HG03575 (cell line): Measurements from ENCODE around the gene RBM47.
"Not testable (repeated sequence)": the region's sequence is repeated elsewhere in the genome, so short reads cannot be mapped to it uniquely, and the experiment has no call there.

Experiments
- ATAC-seq: cut with Tn5 transposase; IDR thresholded peaks from one replicate; pipeline ENCODE4 v1.9.1; 2021; ENCODE audit not compliant: unreplicated experiment, insufficient number of reproducible peaks, low FRiP score; ENCODE audit errors: extremely low read depth

Gene RBM47

DNA sequence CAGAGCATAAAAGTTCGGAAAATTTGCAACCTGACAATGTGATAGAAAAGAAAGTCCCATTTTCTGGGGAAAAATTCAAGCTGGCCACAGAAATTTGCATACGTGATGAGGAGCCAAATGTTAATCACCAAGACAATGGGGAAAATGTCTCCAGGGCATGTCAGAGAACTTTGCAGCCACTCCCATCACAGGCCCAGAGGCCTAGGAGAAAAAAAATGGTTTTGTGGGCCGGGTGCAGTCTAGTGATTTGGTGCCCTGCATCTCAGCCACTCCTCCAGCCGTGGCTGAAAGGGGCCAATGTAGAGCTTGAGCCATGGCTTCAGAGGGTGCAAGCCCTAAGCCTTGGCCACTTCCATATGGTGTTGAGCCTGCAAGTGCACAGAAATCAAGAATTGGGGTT lies 223.3 kb downstream of the RBM47 start:
- no peak for ATAC-seq

DNA sequence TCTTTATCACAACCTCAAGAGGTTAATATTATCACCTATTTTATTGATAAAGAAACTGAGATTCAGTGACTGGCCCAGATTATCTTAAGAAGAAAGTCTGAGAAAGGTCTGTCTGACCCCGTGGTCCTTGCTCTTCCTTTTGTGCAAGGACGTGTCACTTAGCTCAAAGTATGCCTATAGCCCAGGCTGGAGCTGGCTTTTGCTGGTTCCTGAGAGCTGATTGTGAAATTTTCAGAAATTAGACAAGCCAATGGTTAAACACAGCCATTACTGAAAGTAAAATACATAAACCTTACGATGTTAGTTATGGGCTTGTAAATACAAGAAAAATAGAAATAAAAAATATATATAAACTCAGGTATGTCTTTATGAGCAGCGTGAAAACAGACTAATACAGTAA lies 224.5 kb downstream of the RBM47 start:
- ATAC-seq = no peak

DNA sequence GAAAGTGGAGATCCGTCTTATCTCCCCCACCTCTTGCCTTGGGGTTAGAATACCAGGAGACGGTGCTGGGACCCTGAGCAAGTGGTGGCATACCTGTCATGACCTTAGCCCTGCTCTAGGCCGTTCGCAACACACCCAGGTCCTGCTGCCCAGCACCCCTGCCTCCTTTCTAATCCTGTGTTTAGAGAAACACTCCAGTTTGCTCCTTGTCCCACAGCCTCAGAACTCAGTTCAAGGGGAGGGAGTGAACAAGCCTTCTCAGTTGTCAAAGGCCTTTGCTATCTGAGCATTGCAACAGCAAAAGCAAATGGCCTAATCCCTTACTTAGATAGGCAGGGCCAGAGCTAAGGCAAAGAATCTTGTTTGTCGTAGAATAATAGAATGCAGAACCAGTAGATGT lies 226.6 kb downstream of the RBM47 start:
- no peak for ATAC-seq

DNA sequence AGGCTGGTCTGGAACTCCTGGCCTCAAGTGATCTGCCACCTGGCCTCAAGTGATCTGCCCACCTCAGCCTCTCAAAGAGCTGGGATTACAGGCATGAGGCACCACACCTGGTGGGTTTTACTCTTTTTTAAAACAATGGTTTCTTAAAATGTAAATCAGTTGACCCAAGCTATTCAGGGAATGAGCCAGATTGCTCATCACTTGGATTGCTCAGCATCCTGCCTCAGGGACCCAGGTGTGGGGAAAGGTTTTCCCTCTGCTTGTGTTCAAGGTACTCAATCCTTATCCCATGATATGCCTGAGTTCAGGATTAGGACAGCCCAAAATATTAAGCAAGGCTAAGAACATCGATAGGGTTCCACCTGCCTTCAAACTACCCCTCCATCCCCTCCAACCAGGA lies 227.1 kb downstream of the RBM47 start:
- no peak for ATAC-seq

DNA sequence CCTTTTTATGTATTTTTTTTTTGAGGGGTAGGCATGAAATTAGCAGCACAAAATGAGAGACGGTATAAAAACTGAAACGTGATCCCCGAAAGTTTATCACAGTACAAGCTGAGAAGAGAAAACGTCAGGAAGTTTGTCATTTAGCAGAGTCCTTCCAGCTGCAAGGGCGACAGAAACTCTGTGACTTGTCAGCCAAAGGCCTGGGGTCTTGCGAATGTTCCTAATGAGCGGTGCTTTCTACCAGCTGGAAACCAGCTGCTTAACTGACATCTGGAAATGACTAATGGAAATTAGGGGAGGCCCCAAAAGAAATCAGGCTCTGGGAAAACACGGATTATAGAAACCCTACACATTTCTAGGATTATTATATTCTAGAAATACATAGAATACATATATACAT lies 228.0 kb downstream of the RBM47 start:
- ATAC-seq = no peak

DNA sequence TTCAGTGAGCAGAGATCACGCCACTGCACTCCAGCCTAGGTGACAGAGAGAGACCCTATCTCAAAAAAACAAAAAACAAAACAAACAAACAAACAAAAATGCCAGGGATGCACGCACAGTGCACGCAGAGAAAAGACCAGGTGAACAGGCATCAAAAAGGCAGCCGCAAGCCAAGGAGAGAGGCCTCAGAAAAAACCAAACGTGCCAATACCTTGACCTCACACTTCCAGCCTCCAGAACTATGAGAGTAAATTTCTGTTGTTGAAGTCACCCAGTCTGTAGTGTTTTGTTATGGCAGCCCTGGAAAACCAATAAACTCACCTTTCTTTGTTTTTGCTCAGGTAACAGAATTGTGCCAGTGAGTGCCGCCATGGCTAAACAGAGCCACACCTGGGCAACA lies 228.6 kb downstream of the RBM47 start:
- ATAC-seq = no peak

DNA sequence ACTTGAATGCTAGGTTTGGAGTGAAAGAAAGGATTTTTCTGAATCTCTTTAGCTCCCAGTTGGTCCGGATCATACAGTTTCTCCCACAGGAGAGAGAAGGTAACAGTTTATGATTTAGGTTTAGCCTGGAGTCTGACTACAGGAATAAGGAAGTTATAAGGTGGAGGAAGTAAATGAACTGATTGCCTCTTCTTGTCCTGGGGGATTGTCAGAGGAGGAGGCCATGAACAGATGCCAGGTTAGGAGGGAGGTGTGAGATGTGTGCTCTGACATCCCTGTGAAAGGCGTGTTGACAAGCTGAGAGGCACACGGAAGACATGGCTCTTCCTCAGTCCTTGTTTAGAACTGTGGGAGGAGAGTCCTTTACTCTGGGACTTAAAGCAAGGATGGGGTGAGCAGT lies 230.1 kb downstream of the RBM47 start:
- no peak for ATAC-seq

DNA sequence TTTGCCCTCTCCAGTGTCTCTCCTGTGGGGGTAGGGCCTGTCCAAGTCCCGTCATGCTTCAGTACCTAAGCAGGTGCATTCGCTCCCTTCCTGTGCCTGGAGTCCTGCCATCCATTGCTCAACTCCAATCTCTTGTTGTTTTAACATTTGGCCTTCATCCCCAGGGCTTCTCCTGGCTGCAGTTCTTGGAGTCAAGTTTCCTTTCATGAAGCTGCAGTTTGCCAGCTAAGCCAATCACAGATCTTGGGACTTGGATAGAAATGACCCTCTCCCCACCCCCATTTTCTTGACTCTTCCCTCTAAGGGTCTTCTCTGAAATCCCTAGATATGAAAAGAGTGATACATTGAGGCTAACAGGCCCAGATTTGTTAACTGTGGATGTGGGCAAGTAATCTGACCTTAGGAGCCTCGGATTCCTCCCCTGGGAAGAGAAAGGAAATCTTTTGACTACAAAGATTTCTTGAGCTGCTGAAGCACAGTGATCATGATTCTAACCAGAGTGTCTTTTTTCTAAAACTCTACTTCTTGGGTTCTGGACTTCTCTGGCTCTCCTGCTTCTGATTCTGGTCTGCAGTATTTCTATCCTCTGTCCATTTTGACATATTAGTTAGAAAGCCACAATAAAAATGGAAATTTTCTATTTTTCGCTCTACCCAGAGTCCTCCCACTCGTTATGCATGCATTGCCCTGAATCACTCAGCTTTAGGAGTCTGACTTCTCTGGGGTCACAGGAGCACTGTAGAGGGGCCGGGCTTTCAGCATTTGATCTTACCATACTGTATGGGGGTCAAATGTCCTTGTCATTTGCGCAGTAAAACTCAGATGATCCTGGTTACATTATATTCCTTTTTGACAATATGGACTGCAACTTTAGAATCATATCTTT lies 233.5 kb downstream of the RBM47 start:
- ATAC-seq = no peak

DNA sequence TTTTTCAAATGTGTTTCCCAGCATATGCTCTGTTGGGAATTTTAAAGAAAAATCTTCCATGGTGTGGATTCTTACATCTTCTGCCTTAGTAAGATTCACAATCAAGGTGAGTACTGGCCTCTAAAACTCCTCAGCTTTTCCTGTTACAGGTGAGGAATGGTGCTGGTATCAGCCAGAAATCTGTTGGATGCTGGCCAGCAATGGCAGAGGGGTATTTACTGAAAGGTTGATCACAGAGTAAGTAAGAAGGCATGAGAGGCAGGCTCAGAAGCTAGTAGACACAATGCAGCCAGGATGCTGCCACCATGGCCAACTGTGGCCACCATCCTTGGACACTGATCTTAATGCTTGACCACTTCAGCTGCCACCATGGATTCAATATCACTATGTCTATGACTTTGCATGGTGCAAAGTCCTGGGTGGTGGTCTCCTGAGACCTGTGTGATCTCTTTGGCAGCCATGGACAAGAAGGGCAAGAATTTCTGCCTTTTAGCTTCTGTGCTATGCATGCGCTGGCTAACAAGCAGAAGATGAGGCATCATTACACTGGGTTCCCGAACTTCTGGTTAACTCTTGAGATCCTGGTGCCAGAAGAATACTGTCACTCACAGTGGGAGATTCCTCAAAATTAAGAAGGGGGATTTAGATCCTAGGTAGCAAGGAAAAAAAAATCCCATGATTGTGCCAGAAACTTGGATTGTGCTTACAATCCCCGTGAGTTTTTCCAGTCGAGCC lies 234.3 kb downstream of the RBM47 start:
- ATAC-seq = no peak

DNA sequence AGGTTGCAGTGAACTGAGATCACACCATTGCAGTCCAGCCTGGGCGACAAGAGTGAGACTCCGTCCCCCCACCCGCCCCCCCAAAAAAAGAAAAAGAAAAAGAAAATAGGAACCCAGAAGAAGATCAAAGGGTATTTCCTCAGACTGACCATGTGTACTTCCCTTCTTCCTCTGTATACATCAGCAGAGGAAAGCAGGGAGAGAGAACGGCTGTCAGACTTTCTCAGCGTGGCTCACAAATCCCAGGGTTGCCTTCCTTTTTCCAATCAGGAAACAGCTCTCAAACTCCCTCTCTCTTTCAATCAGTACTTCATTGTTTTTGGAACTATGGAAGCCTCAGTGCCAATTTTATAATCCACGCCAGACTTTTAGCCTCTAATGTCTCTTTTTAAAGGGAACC lies 235.4 kb downstream of the RBM47 start:
- no peak for ATAC-seq

DNA sequence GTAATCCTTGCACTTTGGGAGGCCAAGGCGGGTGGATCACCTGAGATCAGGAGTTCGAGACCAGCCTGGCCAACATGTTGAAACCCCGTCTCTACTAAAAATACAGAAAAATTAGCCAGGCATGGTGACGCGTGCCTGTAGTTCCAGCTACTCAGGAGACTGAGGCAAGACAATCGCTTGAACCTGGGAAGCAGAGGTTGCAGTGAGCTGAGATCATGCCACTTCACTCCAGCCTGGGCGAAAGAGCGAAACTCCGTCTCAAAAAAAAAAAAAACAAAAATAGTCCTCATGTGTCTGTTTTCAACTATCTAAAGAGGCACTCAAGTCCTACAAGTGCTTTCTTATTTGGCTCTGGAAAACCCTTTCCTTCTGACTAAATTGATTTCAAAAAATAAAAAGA lies 237.4 kb downstream of the RBM47 start:
- ATAC-seq = not testable (repeated sequence)

DNA sequence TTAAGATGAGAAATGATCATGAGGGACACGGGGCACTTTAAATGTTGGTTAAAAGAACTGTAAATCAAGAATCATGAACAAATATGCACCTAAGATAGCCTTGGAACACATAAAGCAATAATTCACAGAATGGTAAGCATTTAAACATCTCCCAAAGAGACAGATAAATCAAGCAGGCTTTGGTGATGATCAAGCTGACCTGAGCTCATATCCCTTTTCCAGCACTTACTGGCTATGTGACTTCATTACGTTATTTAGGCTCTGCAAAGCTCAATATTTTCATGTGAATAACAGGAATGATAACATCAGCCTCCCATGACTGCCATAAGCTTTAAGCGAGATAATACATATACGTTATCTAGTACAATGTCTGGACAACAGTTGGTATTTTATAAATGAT lies 239.7 kb downstream of the RBM47 start:
- no peak for ATAC-seq

DNA sequence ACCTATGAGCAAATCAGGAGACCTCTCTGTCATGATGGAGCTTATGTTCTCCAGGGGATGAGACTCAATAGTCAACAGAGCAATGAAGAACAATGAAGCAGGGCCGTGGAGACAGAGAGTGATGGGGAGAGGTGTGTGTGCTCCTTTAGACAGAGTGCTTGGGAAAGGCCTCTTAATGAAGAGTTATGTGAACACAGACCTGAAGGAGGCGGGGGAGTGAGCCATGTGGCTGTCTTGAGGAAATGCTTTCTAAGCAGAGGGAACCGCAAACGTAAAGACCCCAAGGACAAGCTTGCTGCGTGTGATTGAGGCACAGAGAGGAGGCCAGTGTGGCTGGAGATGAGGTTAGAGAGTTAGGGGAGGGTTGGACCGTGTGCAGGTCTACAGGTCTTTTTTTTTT lies 241.4 kb downstream of the RBM47 start:
- ATAC-seq = no peak

DNA sequence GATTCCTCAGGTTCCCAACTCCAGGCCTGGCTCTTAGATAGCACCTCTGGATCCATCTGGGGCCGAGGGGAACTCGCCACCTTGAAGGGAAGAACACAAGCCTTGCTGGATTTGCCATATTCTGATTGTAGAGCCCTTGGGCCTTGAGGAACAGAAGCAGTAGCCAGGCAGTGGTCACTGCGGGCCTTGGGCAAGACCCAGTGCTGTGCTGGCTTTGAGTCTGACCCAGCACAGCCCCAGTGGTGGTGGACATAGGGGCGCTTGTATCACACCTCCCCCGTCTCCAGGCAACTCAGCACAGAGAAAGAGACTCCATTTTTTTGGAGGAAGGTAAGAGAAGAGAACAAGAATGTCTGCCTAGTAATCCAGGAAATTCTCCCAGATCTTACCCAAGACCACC lies 249.0 kb downstream of the RBM47 start:
- ATAC-seq = no peak

DNA sequence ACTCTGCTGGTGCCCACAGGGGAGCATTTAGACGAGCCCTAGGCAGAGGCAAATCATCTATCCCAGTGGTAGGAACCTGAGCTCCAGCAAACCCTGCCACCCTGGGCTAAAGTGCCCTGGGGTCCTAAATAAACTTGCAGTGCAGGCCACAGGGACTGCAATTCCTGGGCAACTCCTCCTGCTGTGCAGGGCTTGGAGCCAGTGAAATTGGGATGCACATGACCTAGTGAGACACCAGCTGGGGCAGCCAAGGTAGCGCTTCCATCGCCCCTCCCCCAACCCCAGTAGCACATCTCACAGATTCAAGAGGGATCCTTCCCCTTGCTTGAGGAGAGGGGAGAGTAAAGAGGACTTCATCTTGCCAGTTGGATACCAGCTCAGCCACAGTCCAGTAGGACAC lies 250.4 kb downstream of the RBM47 start:
- ATAC-seq = no peak

DNA sequence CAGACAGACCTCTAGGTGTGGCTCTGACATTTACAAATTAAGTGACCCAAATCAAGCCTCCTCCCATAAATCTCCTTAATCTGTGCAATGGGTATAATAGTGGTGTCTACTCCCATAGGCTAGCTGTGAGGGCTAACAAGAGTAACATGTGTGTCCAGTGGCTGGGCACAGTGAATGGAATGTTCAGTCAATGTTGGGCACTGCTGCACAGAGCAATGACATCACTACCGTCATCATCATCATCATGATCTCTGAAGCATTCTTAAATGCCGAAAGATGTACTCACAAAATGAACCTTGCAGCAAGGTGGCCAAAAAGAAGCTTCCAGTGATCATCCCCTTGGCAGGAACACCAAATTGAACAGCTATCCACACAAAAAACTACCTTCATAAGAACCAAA lies 251.0 kb downstream of the RBM47 start:
- no peak for ATAC-seq

DNA sequence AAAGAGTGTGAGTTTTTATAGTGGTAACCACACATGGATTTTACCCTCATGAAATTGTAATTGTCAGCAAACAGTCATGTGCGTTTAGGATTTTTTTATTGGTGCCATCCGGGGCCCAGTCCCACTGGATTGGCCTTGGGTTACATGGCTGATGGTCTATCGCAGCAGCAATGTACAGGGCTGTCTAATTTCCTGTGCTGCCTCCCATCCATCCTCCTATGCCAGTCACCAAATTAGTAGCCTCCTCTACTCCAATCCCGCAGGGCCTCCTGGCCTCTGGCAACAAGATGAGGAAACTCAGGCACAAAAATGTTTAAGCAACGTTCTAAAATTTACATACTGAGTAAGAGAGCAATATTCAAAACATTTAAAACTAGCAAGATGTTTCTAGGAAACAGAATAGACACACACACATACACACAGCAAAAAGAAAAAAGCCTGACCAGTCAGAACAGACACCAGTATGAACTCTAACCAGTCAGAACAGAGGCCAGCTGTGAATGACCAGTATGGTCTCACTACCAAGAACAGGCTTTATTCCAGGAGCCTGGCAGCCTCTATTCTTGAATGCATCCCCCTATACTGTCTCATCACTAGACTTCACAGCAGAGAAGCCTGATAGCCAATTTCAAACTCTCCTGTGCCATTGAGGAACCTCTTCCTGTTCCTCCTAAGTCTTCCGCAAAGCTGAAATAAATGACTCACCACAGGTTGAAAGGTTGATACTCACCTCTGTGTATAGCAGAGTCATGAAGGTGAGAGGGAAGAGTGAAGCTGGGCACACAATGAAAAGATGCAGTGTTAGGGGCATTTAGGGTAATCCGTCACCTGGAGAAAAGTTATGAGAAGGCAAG lies 251.9 kb downstream of the RBM47 start:
- no peak for ATAC-seq

DNA sequence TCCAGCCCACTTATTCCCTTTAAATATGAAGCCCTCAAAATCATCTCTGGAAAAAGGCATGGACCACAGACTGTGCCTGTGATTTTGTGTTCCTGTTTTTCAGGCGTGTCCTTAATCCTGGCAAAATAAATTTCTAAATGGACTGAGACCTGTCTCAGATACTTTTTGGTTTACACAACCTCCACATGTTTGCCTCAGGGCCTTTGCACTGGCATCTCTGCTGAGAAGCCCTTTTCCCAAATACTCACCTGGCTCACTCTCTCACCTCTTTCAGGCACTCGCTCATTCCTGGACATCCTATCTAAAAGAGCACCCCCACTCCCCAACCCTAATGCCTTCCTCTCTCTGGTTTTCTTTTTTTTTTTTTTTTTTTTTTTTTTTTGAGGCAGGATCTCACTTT lies 254.0 kb downstream of the RBM47 start:
- ATAC-seq = no peak

DNA sequence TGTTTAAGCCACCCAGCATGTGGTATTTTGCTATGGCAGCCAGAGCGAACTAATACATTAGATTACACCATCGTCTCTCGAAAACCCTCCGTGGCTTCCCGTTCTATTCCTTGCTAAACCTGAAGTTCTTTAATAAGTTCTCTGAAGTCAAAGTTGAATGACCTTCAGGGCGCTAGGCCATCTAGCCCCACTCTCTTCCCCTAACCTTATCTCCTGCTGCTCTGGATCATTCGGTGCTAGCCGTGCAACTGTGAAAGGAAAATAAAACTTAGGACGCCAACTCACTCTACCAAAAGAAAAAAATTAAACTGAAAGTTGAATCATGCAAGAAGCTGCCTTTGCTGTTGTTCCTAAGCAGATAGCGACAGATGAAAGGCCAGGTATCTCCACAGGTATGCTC lies 254.6 kb downstream of the RBM47 start:
- no peak for ATAC-seq

DNA sequence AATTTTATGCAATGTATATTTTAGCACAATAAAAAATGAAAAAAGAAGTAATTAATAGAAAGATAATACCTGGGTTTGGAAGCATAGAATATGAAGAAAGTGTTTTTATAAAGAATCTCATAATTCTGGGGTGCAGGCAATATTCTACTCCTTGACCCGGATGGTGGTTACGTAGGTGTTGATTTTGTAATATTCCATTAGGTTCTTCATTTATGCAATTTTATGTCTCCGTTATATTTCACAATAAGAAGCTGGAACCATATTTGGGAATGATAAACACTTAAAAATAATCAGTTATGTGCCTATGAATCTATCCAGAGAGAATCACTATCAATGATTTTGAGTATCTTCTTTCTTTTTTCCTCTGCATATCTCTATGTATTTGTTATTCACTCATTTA lies 256.0 kb downstream of the RBM47 start:
- ATAC-seq = no peak
